GM19395 (cell line): Measurements from ENCODE around the gene TM7SF2.
"Not testable (repeated sequence)": the region's sequence is repeated elsewhere in the genome, so short reads cannot be mapped to it uniquely, and the experiment has no call there.

Experiments used
- ATAC-seq: cut with Tn5 transposase; IDR thresholded peaks from one replicate; pipeline ENCODE4 v1.9.1; 2021; ENCODE audit warnings: mild to moderate bottlenecking, moderate library complexity; ENCODE audit not compliant: unreplicated experiment

Gene TM7SF2

DNA sequence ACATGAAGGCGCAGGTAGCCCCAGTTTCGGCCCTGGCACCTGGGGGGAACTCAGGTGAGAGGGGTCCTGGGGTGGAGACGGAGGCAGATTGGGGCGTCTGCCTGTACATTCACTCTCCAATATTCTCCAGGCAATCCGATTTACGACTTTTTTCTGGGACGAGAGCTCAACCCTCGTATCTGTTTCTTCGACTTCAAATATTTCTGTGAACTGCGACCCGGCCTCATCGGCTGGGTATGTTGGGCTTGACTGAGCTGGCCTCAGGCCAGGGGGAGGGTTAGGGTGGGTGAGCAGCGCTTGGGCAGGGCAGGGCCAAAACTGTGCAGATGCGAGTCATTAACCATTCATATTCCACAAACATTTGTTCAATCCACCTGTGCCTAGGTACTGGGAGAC, 1.7 kb downstream of the TM7SF2 start:
- ATAC-seq, result no peak

DNA sequence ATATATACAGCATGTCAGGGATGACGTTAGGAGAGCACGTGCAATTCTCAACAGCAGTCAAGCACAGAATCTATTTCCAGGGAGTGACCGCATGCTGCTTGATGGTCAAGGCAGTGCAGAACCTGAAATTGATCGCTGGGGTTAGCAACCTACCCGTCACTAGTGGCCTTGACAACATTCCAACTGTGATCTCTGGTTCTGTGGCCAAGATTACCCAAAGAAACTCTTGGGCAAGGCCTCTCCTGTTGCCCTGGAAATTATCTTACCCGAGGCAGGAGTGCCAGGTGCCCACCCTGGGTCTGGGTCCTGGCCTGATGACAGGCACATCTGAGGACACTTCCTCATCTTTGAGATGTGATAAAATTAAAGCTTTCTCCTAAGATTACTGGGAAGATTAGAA, 2.2 kb downstream of the TM7SF2 start:
- ATAC-seq, result no peak

DNA sequence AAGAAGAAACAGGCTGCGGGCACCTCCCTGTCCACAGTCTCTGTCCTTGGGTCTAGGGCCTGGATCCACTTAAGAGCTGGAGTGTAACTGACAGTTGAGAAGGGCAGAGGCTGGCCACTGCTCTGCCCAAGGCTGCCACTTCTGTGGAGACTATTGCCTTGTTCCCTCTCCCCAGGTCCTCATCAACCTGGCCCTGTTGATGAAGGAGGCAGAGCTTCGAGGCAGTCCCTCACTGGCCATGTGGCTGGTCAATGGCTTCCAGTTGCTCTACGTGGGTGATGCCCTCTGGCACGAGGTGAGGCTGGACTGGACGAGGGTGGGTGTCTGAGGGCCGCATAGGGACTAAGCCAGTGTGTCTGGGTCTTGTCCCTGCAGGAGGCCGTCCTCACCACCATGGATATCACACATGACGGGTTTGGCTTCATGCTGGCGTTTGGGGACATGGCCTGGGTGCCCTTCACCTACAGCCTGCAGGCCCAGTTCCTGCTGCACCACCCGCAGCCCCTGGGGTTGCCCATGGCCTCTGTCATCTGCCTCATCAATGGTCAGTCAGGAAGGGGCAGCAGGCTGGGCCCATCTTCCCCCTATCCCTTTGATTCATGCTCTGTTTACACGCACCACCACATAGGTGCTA, 3.0 kb downstream of the TM7SF2 start:
- ATAC-seq, result no peak

DNA sequence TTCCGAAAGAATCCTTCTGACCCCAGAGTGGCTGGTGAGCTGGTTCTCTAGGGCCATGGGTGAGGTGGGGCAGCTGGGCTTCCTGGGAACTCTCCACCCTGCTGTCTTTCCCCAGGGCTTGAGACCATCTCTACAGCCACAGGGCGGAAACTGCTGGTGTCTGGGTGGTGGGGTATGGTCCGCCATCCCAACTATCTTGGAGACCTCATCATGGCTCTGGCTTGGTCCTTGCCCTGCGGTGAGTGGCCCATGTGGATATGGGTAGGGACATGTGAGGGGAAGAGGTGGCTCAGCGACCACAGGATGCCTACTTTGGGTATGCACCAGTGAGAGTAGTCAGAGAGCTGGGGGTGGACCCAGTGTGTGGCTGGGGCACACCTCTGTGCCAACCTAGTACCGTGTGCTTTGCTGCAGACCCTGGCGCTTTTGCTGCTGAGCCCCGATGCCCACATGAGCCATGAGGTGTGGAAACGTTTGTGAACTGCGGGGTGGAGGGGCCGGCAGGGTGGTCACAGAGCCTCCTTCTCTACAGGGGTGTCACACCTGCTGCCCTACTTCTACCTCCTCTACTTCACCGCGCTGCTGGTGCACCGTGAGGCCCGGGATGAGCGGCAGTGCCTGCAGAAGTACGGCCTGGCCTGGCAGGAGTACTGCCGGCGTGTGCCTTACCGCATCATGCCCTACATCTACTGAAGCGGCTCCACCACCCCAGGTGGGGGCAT, 3.9 kb downstream of the TM7SF2 start:
- ATAC-seq, result no peak

DNA sequence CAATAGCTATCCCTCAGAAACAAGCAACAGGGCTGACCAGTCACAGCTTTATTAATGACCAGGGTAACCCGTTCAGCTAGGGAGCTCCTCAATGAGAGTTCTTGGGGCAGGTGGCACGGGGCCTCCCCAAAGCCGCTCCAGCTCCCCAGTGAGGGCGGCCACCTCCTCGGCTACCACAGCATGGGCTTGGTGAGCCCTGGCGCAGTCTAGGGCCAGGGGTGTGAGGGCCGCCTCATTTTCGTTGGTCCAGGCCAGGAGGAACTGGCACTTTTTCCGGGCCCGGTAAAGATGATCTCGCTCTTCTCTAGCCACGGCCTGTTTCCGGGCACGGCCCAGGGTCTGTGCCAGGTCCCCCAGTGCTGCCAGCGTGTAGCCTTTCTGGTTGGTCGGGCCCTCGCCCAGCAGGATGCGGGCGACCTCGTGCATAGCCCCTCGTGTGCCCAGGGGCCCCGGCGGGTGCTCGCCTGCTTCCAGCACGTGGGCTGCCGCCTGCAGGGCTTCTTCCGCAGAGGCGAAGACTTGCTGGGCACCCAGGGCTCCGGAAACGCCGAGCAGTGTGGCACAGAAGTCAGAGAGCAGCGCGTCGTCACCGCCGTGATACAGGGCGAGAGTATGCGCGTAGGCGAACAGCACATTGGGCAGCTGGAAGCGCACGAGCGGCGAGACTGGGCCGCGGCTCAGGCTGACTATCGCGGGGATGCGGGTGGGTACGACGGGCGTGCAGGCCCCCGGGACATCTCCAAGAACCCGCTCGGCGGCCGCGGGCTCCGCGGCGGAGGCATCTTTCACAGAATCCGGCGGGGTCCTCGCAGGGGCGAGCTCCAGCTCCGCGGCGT, 4.9 kb downstream of the TM7SF2 start:
- no peak for ATAC-seq

DNA sequence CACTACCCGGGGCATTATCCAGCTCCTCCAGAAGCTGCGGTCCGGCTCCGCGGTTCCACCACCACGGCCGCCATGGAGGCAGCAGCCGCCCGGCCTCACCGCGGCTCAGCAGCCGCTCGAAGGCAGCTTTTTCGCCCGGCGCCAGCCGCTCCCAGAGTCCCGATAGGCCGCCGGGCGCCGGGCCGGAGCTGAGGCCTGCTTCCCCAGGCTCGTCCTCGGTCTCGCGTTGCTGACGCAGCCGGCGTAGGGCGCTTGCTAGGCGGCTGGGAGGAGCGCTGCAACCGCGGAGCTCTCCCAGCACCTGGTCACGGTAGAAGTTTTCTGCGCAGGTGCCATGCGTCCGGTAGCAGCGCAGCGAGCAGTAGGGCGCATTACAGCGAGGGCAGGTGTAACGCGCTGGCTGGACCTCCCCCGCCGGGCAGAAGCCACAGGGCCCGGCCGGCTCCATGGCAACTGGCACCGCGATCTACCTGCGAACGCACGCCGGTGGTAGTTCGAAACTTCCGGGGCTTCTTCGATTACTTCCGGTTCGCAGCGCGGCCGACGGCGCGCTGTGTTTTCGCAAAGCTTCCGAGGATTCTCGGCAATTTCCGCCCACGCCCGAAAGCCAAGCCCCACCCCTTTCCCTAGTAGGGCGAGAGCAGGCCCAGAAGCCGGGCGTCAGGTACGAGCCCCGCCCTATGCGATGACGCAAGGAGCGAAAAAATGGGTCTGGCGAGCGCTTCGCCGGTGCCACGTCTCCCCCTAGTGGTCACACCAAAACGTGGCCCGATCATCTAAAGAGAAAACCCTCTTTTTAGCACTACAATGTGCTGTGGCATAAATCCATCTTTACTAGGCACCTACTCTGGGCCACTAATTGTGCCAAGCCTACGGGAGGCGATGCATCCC, 5.8 kb downstream of the TM7SF2 start, which contains the start of gene ZNHIT2:
Gene ZNHIT2, minus strand, starts transcription at position 496 of the 891 bp plus-strand sequence. Its CDS starts 48 bp downstream, at position 448.
- ATAC-seq, result peak; percentile 63

DNA sequence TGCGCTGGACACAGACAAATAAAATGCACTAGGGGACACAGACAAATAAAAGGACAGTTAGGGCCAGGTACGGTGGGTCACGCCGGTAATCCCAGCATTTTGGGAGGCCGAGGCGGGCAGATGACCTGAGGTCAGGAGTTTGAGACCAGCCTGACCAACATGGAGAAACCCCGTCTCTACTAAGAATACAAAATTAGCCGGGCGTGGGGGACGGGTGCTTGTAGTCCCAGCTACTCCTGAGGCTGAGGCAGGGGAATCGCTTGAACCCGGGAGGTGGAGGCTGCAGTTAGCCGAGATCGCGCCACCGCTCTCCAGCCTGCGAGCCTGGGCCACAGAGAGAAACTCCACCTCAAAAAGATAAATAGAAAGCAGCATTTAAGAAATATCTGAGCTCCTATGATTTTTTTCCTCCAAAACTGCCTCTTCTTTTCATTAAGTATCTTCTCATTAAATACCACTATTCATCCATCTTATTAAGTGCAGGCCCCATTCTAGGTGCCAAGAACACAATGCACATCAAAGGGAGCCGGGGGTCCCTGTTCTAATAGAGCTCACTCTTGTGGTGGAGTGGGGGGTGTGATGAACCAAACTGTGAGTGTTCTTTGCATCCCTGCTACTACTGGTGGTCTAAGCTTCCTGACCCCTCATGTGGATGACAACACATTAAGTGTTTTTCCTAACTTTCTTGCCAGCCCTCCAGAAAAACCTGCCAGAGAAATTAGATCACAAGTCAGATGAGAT, 6.6 kb downstream of the TM7SF2 start:
- no peak for ATAC-seq

DNA sequence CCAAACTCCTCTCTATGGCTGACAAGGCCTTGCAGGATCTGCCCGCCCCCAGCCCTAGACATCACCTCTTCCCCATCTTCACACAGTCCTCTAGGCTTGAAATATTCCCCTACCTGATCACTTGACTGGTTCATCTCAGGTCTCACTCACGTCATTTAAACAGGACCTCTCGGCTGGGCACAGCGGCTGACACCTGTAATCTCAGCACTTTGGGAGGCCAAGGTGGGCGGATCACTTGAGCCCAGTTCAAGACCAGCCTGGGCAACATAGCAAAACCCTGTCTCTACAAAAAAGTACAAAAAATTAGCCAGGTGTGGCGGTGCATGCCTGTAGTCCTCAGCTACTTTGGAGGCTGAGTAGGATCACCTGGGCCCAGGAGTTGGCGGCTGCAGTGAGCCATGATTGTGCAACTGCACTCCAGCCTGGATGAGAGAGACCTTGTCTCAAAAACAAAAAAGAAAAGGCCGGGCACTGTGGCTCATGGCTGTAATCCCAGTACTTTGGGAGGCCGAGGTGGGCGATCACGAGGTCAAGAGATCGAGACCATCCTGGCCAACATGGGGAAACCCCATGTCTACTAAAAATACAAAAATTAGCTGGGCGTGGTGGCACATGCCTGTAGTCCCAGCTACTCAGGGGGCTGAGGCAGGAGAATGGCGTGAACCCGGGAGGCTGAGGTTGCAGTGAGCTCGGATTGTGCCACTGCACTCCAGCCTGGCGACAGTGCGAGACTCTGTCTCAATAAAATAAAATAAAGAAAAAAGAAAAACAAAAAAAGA, 7.4 kb downstream of the TM7SF2 start:
- not testable (repeated sequence) for ATAC-seq

DNA sequence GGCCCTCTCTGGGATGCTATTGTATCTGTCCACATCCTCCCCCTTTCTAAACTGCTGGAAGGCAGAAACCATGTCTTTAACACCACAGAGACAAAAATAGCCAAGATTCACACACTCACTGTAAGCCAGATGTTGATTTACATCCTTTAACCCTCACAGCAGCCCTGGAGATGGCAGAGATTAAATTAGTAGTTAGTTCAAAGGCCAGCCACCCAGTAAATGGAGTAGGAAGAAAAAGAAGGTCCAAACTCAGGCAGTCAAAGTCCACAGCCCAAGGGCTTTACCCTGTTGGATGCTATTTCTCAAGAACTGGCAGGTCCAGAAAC, 8.0 kb downstream of the TM7SF2 start:
- no peak for ATAC-seq

DNA sequence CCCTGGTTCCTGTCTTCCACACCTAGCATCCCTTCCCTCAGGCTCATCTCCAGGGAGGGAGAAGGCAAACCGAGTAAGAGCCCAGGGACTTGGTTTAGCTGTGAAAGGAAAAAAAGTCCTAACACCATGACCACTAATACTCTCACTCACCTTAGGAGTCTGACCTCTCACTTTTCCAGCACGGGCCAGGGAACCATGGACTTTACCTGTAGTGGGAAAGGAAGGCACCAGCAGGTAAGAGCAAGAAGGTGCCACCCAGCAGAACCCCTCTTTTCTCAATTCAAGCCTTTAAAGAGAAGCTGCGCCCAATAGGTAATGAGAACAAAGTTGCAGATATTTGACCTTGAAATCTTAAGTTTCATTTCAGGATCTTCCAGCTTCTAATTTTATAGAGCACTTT, 9.2 kb downstream of the TM7SF2 start:
- ATAC-seq, result no peak

DNA sequence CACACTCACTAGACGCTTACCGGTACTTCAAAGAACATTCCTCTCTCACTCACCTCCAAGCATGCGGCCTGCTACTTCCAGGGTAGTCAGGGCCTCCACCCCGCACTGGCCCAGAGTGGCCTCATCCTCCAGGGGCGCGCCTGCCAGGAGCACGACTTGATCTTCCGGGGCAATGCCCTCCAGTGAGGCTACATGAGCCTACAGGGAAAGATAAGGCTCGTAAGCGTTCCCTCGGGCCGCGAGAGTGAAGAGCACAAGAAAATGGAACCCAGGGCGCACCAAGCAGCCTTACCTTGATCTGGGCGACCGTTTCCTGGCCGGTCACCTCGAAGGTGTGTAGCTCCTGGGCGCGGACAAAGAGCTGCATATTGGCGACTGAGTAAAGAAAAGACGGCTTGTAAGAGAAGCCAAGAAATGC, 9.8 kb downstream of the TM7SF2 start:
- no peak for ATAC-seq

DNA sequence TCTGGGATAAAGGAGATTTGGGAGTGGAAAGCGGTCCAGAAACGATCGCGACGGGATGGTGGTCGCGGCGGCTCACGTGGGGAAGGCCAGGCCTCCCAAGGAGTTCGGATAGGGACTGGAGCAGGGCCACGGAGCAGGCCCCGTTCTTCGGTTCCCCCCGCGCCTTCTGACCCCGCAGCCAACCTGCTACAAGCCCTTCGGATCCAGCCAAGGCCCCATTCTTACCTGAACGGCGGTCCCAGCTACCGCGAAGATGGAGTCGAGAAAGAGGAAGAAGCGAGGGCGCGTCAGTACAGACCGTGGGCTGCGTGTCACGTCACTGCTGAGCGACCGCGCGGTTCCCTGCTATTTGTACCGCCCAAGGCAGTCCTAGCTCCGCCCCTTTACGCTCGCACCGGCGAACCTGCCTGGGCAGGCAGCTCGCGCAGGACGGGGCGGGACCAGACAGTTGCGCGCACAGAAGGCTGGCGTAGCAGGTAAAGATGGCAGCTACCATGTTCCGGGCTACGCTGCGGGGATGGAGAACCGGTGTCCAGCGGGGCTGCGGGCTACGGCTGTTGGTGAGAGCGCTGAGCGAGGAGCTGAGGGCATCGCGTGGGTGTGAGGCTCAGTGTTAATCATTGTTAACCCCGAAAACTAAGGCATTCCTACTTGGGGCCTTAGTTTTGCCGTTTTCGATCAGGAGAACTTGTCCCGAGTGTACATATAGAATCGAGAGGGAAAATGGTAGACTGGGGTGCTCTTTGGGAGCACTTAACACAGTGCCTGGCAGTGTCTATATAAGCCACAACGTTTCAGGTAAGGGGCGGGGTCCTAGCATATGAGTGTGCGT, 10.4 kb downstream of the TM7SF2 start, which contains the start of the genes FAU and MRPL49:
Gene FAU, minus strand, starts transcription at position 270 of the 832 bp plus-strand sequence. CDS start 321 bp downstream, outside the sequence.
Gene MRPL49, plus strand, starts transcription at position 457 of the 832 bp plus-strand sequence. Its CDS starts 26 bp downstream, at position 483.
- ATAC-seq, result peak; percentile 67

DNA sequence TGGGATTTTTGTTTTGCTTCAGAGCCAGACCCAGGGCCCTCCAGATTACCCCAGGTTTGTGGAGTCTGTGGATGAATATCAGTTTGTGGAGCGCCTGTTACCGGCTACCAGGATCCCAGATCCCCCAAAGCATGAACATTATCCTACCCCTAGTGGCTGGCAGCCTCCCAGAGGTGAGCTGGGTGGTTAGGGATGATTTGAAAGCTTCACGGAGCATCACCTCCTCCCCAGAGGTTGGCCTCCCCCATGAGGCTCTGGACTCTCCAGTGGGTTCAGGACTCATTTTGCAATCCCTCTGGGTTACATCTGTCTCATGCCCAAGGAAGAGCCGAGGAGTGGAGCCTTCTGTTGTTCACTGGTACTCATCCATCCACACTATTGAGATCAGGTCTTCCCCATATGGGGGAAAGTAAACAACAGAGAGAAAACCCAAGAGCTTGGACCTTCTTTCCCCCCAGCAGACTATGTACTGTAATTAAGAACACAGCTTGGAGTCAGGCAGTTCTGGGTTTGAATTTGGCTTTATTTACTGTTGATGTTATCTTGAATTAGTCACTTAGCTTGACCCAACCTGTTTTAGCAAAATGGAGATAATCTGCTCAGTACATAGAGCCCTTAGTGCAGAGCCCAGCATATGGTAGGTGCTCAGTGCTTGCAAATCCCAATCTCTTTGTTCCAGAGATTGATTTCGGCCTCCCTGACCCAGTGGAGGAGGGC, 13.0 kb downstream of the TM7SF2 start:
- no peak for ATAC-seq

DNA sequence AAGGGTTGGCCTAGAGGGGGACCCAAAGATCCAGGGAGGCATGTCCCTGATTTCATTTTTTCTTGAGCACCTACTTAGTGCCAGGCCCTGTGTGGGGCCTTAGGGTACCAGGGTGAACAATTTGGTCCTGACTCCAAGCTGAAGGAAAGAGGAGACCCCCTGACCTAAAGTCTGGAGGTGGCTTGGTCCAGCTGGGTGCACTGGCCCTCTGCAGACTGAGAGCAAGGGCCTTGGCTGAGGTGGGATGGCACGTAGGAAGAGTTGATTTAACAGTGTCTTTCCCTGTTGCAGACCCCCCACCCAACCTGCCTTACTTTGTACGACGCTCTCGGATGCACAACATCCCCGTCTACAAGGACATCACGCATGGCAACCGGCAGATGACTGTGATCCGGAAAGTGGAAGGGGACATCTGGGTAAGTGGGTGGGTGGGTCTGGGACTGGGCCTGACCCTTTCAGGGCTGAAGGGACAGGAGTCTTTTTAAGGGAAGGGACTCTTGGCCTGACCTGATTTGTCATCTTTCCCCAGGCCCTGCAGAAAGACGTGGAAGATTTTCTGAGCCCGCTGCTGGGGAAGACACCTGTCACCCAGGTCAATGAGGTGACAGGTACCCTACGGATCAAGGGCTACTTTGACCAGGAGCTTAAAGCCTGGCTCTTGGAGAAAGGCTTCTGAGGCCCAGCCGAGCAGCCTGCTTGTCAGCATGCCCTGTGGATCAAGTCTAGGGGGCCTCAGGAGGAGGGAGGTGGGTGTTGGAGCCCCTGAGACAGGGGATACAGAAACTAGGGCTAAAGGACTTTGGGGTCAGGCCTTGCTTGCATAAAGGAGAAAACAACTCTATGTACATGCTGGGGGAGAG, 13.8 kb downstream of the TM7SF2 start:
- no peak for ATAC-seq

DNA sequence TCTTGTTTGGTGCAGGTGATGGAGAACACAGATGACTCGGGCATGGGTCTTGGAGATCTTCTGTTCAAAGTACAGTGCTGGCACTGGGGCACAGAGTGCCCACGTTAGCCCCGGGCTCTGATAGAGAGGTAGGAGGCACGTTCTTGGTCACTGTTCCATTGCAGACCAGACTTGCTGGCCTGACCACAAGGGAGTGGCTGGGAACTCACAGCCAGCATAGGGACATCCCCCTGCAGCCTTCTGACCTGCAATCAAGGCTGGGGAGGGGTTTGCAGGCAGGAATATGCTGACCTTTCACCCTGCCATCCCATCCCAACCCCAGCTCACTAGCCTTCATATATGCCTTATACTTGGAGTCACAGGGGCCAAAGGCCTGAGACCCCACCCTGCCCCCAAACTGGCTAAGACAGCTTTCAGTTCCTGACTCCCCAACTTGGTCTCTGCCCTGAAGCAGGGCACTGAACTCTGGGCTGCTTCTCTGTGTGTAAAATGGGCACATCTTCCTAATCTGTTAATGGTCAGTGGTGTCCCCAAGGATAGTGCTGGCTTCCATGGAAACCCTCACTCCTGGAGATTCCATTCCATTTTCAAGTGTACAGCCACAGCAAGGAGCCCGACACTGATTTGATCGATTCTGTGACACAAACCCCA, 15.1 kb downstream of the TM7SF2 start:
- no peak for ATAC-seq
